Measurements from ENCODE around the gene TEDC2. TPM values are rescaled to one million over a fixed set of nuclear protein-coding genes. Genes with fewer than 3 reads are reported as not detected.
A peak's percentile ranks its signal among the peaks of the same experiment; 100 is the strongest.

Gene TEDC2
- total and polyA plus RNA-seq, 9 of the 15 experiments (the other 6 are each of a cell fraction or from before 2014, with no cell fraction given) = 0.75 to 57.0 (median 17.6) TPM

GRCh38 chr16:2452650-2453049, 7.3 kb upstream of the TEDC2 start:
- no peaks in the 10 kb centered on the region for H3K79me2 ChIP-seq (ENCODE audit: control insufficient read depth, insufficient read depth, low read length)
- H3K27me3 ChIP-seq (ENCODE audit: control insufficient read depth in 2 of 2, insufficient read depth in 2 of 2, low read length in 2 of 2) = no peaks in the 10 kb centered on the region; a peak in 1 of 5 replicates
- ATAC-seq (no peak), FAIRE-seq (peak; percentile 23), DNase-seq (ENCODE audit: extremely low read depth in 1 of 4, low spot score in 3 of 4) (no peak)
- ChIA-PET POLR2A (interaction anchor here (1.5 kb wide), 1 partner anchor 12 kb away, joined by 8 read pairs; no protein-coding TSS in a partner anchor), CTCF (ENCODE audit: low intra/inter-chr PET ratio) (no interaction called here)
- H4K20me1 ChIP-seq (replicated peaks; ENCODE audit: control insufficient read depth, insufficient read depth, low read length) = no peaks in the 10 kb centered on the region; the same call in 1 of the 2 replicates
- H3K9ac ChIP-seq (ENCODE audit: insufficient read depth in 1 of 2, low read depth in 2 of 2, low read length in 2 of 2) = no peak overlapping the region
- no peak overlapping the region for H3K4me2 ChIP-seq (ENCODE audit: insufficient read depth, low read length)
- intact Hi-C loops (cut with micrococcal nuclease) (no loop called here), in situ Hi-C loops (cut with MboI) (no loop called here)
- TF ChIP-seq ZNF146 (CRISPR knock-in tag; IDR thresholded peaks at IDR 0.05; ENCODE audit: unreplicated experiment) (peak; percentile 99), STAG1 (CRISPR knock-in tag; IDR thresholded peaks at IDR 0.05; ENCODE audit: borderline replicate concordance) (no peak), DIDO1 (tag; IDR thresholded peaks at IDR 0.05; ENCODE audit: low read depth) (no peak), RBM39 (optimal IDR thresholded peaks at IDR 0.05; ENCODE audit: low read depth, low read length) (no peak), ZNF263 (CRISPR knock-in tag; IDR thresholded peaks at IDR 0.05; ENCODE audit: borderline replicate concordance) (no peak)
- no TSS peak for BruUV-seq (replicated peaks)
- no peak overlapping the region for H3K27ac ChIP-seq (ENCODE audit: extremely low read depth, low read depth, low read length)
- no peaks in the 10 kb centered on the region for H3K9me1 ChIP-seq (ENCODE audit: control insufficient read depth, insufficient read depth, low read length)
- no peaks in the 10 kb centered on the region for H3K9me3 ChIP-seq (replicated peaks; ENCODE audit: control insufficient read depth, insufficient read depth, low read depth, low read length)
- peaks cover 0 to 38% of the 10 kb centered on the region in 2 experiments; a peak in 2 of 5 replicates for H3K4me1 ChIP-seq (replicated peaks in 1 of 2; ENCODE audit: control insufficient read depth in 2 of 2, insufficient read depth in 2 of 2, low read length in 2 of 2)
- no peak overlapping the region for H3K4me3 ChIP-seq
- peaks cover 93% of the 10 kb centered on the region; the same call in 2 of the 3 replicates for H3K36me3 ChIP-seq (ENCODE audit: control insufficient read depth, insufficient read depth, low read length)
- WGBS (ENCODE audit: insufficient coverage, low coverage, missing lambda C conversion rate) = 95% methylated on average over 8 of the region's 8 CpGs
- no peak overlapping the region for H2AFZ ChIP-seq (ENCODE audit: low read depth, low read length)

All from K562 (cell line).